Osteoblast (primary cell): ENCODE data around the gene NUCKS1. TPM values are rescaled to one million over a fixed set of nuclear protein-coding genes. Genes with fewer than 3 reads are reported as not detected.
A peak's percentile ranks its signal among the peaks of the same experiment; 100 is the strongest.

ENCODE experiments used
- DNase-seq: peaks from one replicate; pipeline ENCODE4 v3.0.0; 2011; ENCODE audit warnings: low spot score, mixed read lengths; ENCODE audit not compliant: insufficient read length; ENCODE audit errors: missing footprints
- H2AFZ ChIP-seq: 2 replicates; pipeline ENCODE4 v1.6.0; 2011; ENCODE audit warnings: mild to moderate bottlenecking, low read length
- H3K27ac ChIP-seq: 2 replicates; pipeline ENCODE4 v1.5.1; 2011; ENCODE audit warnings: mild to moderate bottlenecking, low read depth, low read length, moderate library complexity
- H3K27me3 ChIP-seq: 2 replicates; pipeline ENCODE4 v1.6.0; 2012; ENCODE audit warnings: mild to moderate bottlenecking, control low read depth, inconsistent platforms, low read length, moderate library complexity; ENCODE audit not compliant: insufficient read depth
- H3K36me3 ChIP-seq: 2 replicates; pipeline ENCODE4 v1.5.1; 2011; ENCODE audit warnings: mild to moderate bottlenecking, low read length, control low read depth, moderate library complexity; ENCODE audit not compliant: insufficient read depth
- H3K4me1 ChIP-seq: 2 replicates; pipeline ENCODE4 v1.5.1; 2011; ENCODE audit warnings: mild to moderate bottlenecking, low read length, control low read depth, moderate library complexity; ENCODE audit not compliant: insufficient read depth
- H3K4me2 ChIP-seq: 2 replicates; pipeline ENCODE4 v1.6.0; 2011; ENCODE audit warnings: mild to moderate bottlenecking, low read length; ENCODE audit not compliant: insufficient read depth
- H3K4me3 ChIP-seq: fragments of 200-600 bp; sonication (generic); 3 replicates; pipeline ENCODE4 v1.5.1; 2012; ENCODE audit warnings: mild to moderate bottlenecking, low read length, inconsistent platforms; ENCODE audit not compliant: insufficient read depth
- H3K79me2 ChIP-seq: 2 replicates; pipeline ENCODE4 v1.6.0; 2012; ENCODE audit warnings: mild to moderate bottlenecking, low read length, control low read depth, inconsistent platforms; ENCODE audit not compliant: insufficient read depth
- H3K9me3 ChIP-seq: 2 replicates; pipeline ENCODE4 v1.5.1; 2011; ENCODE audit warnings: low read depth, low read length, control low read depth
- H4K20me1 ChIP-seq: 2 replicates; pipeline ENCODE4 v1.6.0; 2012; ENCODE audit warnings: mild to moderate bottlenecking, low read length, control low read depth; ENCODE audit not compliant: insufficient read depth
- CTCF ChIP-seq: IDR thresholded peaks from 2 replicates; pipeline ENCODE4 v1.5.1; 2011; ENCODE audit warnings: mild to moderate bottlenecking, low read depth, low read length, moderate library complexity; ENCODE audit errors: extremely low read depth
- total RNA-seq: library from RNA; depleted of rRNA; stranded (reverse); fragments of >200 nt; gene quantifications from 2 replicates; pipeline ENCODE4 v1.2.3, GENCODE V29; 2012

NUCKS1 gene
- total RNA-seq, 1 donor: 140 TPM

DNA sequence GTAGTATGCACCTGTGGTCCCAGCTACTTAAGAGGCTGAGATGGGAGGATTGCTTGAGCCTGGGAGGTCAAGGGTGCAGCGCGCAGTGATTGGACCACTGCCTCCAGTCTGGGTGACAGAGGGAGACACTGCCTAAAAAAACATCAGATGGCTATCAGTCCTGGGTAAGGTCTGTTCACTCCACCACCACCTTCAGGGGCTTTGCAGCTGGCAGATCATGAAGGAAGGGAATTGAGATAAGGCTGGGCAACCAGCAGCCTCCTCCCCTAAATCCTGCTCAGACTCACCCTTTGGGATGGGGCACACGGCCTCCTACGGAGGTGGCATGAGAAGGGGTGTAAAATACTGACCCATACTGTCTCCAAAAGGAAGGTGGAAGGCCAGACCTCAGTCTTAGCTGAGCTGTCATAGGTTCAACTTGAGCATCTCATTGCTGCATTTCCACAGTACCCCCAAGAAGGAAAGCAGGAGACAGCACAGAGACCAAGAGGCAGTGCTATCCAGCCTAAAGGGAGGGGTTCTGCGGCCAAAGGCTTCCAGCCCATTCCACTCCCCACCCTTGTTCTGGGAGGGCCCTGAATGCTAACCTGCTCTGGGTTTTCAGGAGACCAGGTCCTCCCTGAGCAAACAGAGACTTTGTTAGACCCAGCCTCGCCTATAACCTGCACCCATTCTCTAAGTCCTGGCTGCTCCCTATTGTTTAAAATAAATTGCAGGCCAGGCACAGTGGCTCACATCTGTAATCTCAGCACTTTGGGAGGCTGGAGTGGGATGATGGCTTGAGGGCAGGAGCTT lies 83.4 kb downstream of the NUCKS1 start:
- Histone ChIP-seq H3K79me2 (no peaks in the 10 kb centered on the region), H3K4me2 (no peak overlapping the region), H3K9me3 (no peaks in the 10 kb centered on the region), H4K20me1 (no peaks in the 10 kb centered on the region), H3K4me1 (no peaks in the 10 kb centered on the region), H2AFZ (no peak overlapping the region), H3K27me3 (no peaks in the 10 kb centered on the region), H3K36me3 (no peaks in the 10 kb centered on the region), H3K4me3 (no peak overlapping the region), H3K27ac (no peak overlapping the region)
- no peak for TF ChIP-seq CTCF
- peak; percentile 25 for DNase-seq

DNA sequence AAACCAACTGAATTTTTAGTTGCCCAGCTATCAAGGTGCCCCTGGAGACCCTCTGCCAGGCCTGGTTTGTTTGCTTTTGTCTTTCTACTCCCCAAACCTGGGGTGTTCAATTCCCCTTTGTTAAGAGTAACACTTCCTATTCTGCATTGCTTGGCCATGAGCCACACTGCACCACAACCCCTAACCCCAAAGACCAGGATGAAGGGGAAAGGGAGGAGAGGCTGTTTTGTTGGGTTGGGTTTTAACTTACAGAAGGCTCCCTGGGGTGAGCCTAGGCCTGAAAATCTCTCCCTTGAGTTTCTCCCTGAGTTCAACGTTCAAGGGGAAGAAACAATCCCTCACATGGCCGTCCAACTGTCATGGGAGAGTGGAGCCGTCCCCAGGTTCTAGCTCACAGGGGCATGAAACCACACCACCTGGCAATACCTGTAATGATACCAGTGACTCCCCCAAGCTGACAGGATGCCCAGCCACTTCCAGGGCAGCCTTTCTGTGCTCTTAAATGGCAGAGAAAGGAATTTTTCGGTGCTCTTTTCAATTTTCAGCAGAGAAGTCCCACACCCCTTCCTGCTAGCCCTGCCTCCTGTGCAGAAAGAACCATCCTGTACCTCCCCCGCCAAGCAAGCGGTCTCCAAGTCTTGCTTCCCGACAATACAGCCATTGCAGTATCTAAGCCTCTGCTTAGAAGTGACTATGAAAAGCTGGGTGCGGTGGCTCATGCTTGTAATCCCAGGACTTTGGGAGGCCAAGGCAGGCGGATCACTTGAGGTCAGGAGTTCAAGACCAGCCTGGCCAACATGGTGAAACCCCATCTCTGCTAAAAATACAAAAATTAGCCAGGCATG lies 84.6 kb downstream of the NUCKS1 start:
- no peaks in the 10 kb centered on the region for H3K9me3 ChIP-seq
- no peak for TF ChIP-seq CTCF
- no peaks in the 10 kb centered on the region for H3K79me2 ChIP-seq
- no peaks in the 10 kb centered on the region for H4K20me1 ChIP-seq
- no peak overlapping the region for H3K27ac ChIP-seq
- H3K36me3 ChIP-seq: no peaks in the 10 kb centered on the region
- H3K4me3 ChIP-seq: no peak overlapping the region
- no peaks in the 10 kb centered on the region for H3K27me3 ChIP-seq
- no peak overlapping the region for H3K4me2 ChIP-seq
- DNase-seq: no peak
- no peaks in the 10 kb centered on the region for H3K4me1 ChIP-seq
- no peak overlapping the region for H2AFZ ChIP-seq

GRCh38 chr1:205664399-205665017 lies 85.5 kb downstream of the NUCKS1 start:
- H3K4me1 ChIP-seq: no peaks in the 10 kb centered on the region
- DNase-seq: peak; percentile 75
- H3K27me3 ChIP-seq: no peaks in the 10 kb centered on the region
- no peaks in the 10 kb centered on the region for H3K36me3 ChIP-seq
- H2AFZ ChIP-seq: no peak overlapping the region
- H3K9me3 ChIP-seq: no peaks in the 10 kb centered on the region
- H4K20me1 ChIP-seq: no peaks in the 10 kb centered on the region
- H3K4me2 ChIP-seq: no peak overlapping the region
- TF ChIP-seq CTCF: no peak
- no peaks in the 10 kb centered on the region for H3K79me2 ChIP-seq
- H3K4me3 ChIP-seq: no peak overlapping the region
- H3K27ac ChIP-seq: no peak overlapping the region
